Mucosa of rectum (tissue), 2 donors: ENCODE data around the gene GABRP.

Source experiments
- H3K27ac ChIP-seq, 2 donors: one replicate each; pipeline ENCODE4 v1.7.0; 2013; ENCODE audit warnings: inconsistent platforms in 2 of 2, low read depth in 2 of 2, low read length in 2 of 2
- H3K27me3 ChIP-seq, 2 donors: one replicate each; pipeline ENCODE4 v1.7.0; 2013; ENCODE audit warnings: low read length in 2 of 2; ENCODE audit not compliant: control insufficient read depth in 2 of 2, insufficient read depth in 2 of 2
- H3K36me3 ChIP-seq, 2 donors: one replicate each; pipeline ENCODE4 v1.7.0; 2013; ENCODE audit warnings: low read length in 2 of 2; ENCODE audit not compliant: control insufficient read depth in 2 of 2, insufficient read depth in 2 of 2
- H3K4me1 ChIP-seq, 2 donors: one replicate each; pipeline ENCODE4 v1.7.0; 2013; ENCODE audit warnings: low read length in 2 of 2, mild to moderate bottlenecking in 1 of 2; ENCODE audit not compliant: control insufficient read depth in 2 of 2, insufficient read depth in 2 of 2
- H3K4me3 ChIP-seq, 2 donors: one replicate each; pipeline ENCODE4 v1.7.0; 2013; ENCODE audit warnings: low read length in 2 of 2
- H3K9ac ChIP-seq, 2 donors: one replicate each; pipeline ENCODE4 v1.7.0; 2013; ENCODE audit warnings: low read length in 2 of 2, low read depth in 1 of 2, mild to moderate bottlenecking in 1 of 2
- H3K9me3 ChIP-seq, 2 donors: one replicate each; pipeline ENCODE4 v1.7.0; 2013; ENCODE audit warnings: low read length in 2 of 2; ENCODE audit not compliant: control insufficient read depth in 2 of 2
- donor health status: healthy.
- donor health status: Normal muscosa, but diverticular disease.

The GABRP gene

DNA sequence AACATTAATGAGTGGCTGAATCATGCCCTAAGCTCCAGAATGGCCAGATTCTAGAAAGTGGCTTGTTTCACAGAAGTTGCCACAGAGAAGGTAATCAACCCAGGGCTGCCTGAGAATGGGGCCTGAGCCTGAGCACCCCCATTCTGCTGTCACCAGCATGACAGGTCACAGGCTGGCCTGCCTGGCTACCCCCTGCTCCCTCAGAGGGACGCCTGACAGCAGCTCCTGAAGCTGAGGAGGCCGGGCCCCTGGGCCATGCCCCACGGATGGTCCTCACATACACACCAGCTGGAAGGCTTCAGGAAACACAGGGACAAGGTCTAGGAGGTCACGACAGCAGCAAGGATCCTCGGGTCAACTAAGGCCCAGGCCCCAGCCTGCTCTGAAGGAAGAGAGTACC is 3.7 kb downstream of the GABRP start:
- no peak overlapping the region for H3K27ac ChIP-seq
- H3K4me1 ChIP-seq: no peaks in the 10 kb centered on the region
- H3K36me3 ChIP-seq: no peaks in the 10 kb centered on the region
- no peaks in the 10 kb centered on the region for H3K27me3 ChIP-seq
- no peak overlapping the region for H3K9ac ChIP-seq
- no peak overlapping the region for H3K4me3 ChIP-seq
- H3K9me3 ChIP-seq: no peaks in the 10 kb centered on the region

DNA sequence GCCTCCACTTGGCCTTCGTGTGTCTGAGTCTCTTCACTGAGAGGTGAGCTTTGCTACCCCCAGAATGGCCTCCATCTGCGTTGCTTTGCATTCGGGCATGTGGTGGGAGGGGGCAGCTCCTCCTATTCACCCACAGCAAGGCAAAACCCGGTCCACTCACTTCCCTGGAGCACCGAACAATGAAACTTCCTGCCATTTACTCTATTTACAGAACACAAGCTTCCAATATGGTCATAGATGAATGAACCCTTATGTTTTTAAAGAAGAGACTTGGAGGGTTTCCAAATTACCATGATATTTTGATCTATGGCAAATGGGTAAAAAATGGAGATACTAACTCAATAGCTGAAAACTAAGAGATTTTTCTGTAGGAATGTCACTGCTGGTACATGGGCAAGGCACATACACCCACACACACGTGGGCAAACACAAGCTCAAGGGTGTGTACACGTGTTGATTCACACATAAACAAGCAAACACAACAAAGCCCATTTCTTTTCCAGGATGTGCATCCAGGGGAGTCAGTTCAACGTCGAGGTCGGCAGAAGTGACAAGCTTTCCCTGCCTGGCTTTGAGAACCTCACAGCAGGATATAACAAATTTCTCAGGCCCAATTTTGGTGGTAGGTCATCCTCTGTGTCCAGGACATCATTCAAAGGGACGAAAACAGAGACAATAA is 5.2 kb downstream of the GABRP start:
- Histone ChIP-seq H3K4me1 (no peaks in the 10 kb centered on the region), H3K36me3 (no peaks in the 10 kb centered on the region), H3K9ac (no peak overlapping the region), H3K27me3 (no peaks in the 10 kb centered on the region), H3K9me3 (no peaks in the 10 kb centered on the region), H3K27ac (no peak overlapping the region), H3K4me3 (no peak overlapping the region)

GRCh38 chr5:170791325-170791954 is 7.9 kb downstream of the GABRP start:
- Histone ChIP-seq H3K9ac (no peak overlapping the region), H3K27me3 (no peaks in the 10 kb centered on the region), H3K9me3 (no peaks in the 10 kb centered on the region), H3K36me3 (no peaks in the 10 kb centered on the region), H3K27ac (no peak overlapping the region), H3K4me3 (no peak overlapping the region), H3K4me1 (no peaks in the 10 kb centered on the region)

GRCh38 chr5:170792878-170793277 is 9.4 kb downstream of the GABRP start:
- H3K27me3 ChIP-seq: no peaks in the 10 kb centered on the region
- no peaks in the 10 kb centered on the region for H3K36me3 ChIP-seq
- H3K4me1 ChIP-seq: no peaks in the 10 kb centered on the region
- H3K27ac ChIP-seq: no peak overlapping the region
- no peaks in the 10 kb centered on the region for H3K9me3 ChIP-seq
- no peak overlapping the region for H3K4me3 ChIP-seq
- no peak overlapping the region for H3K9ac ChIP-seq

DNA sequence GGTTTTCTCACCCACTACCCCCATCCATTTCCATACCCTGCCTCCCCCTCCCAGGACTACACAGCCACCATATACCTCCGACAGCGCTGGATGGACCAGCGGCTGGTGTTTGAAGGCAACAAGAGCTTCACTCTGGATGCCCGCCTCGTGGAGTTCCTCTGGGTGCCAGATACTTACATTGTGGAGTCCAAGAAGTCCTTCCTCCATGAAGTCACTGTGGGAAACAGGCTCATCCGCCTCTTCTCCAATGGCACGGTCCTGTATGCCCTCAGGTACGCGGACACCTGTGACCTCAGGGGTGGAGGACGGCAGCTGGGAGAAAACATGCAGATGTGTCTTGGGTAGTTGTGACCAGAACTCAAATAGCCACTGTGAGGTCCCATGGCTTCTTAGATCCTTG is 11.6 kb downstream of the GABRP start:
- Histone ChIP-seq H3K4me3 (no peak overlapping the region), H3K9ac (no peak overlapping the region), H3K36me3 (no peaks in the 10 kb centered on the region), H3K27me3 (no peaks in the 10 kb centered on the region), H3K4me1 (no peaks in the 10 kb centered on the region), H3K27ac (no peak overlapping the region), H3K9me3 (no peaks in the 10 kb centered on the region)

GRCh38 chr5:170805666-170806065 is 22.1 kb downstream of the GABRP start:
- H3K9me3 ChIP-seq: no peaks in the 10 kb centered on the region
- H3K27ac ChIP-seq: no peak overlapping the region
- H3K9ac ChIP-seq: no peak overlapping the region
- no peaks in the 10 kb centered on the region for H3K4me1 ChIP-seq
- H3K27me3 ChIP-seq: no peaks in the 10 kb centered on the region
- H3K36me3 ChIP-seq: no peaks in the 10 kb centered on the region
- H3K4me3 ChIP-seq: no peak overlapping the region

DNA sequence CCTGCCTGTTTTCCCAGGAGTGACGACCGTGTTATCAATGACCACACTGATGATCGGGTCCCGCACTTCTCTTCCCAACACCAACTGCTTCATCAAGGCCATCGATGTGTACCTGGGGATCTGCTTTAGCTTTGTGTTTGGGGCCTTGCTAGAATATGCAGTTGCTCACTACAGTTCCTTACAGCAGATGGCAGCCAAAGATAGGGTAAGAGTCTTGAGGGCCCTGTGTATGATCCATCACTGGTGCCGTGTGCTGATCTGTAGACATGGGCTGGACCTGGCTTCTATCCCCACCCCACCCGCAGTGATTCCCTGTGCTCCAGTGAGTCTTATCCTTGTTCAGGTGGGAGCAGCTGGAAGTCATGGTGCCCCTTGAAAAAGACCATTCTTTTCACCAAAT is 26.0 kb downstream of the GABRP start:
- no peak overlapping the region for H3K9ac ChIP-seq
- no peak overlapping the region for H3K27ac ChIP-seq
- no peaks in the 10 kb centered on the region for H3K4me1 ChIP-seq
- H3K36me3 ChIP-seq: no peaks in the 10 kb centered on the region
- peaks cover 0 to 2% of the 10 kb centered on the region in 2 donors for H3K27me3 ChIP-seq
- no peaks in the 10 kb centered on the region for H3K9me3 ChIP-seq
- H3K4me3 ChIP-seq: no peak overlapping the region

DNA sequence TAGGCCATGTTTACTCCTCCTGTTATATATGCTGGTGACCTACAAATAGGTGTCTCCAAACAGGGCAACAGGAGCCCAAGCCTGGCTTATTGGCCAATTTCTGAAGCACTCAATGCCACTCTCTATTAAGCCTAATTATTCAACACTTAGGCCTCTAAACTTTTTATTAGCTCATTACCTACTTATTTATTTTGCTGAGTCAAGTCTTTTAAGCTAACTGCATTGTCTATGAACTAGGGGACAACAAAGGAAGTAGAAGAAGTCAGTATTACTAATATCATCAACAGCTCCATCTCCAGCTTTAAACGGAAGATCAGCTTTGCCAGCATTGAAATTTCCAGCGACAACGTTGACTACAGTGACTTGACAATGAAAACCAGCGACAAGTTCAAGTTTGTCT is 28.2 kb downstream of the GABRP start:
- peaks cover 0 to 2% of the 10 kb centered on the region in 2 donors for H3K27me3 ChIP-seq

DNA sequence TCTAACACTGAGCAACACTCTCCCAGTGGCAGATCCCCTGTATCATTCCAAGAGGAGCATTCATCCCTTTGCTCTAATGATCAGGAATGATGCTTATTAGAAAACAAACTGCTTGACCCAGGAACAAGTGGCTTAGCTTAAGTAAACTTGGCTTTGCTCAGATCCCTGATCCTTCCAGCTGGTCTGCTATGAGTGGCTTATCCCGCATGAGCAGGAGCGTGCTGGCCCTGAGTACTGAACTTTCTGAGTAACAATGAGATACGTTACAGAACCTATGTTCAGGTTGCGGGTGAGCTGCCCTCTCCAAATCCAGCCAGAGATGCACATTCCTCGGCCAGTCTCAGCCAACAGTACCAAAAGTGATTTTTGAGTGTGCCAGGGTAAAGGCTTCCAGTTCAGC is 29.7 kb downstream of the GABRP start:
- Histone ChIP-seq H3K4me1 (no peaks in the 10 kb centered on the region), H3K27me3 (peaks cover 0 to 2% of the 10 kb centered on the region in 2 donors), H3K27ac (no peak overlapping the region), H3K36me3 (no peaks in the 10 kb centered on the region), H3K9ac (no peak overlapping the region), H3K9me3 (no peaks in the 10 kb centered on the region), H3K4me3 (no peak overlapping the region)

More for the DNA sequence above, 28.2 kb downstream of the GABRP start:
- Histone ChIP-seq H3K4me1 (no peaks in the 10 kb centered on the region), H3K27ac (no peak overlapping the region), H3K36me3 (no peaks in the 10 kb centered on the region), H3K4me3 (no peak overlapping the region), H3K9me3 (no peaks in the 10 kb centered on the region), H3K9ac (no peak overlapping the region)

GRCh38 chr5:170817195-170817594 is 33.7 kb downstream of the GABRP start:
- Histone ChIP-seq H3K4me3 (no peak overlapping the region), H3K27me3 (peaks cover 0 to 2% of the 10 kb centered on the region in 2 donors), H3K36me3 (no peaks in the 10 kb centered on the region), H3K9ac (no peak overlapping the region), H3K27ac (no peak overlapping the region), H3K4me1 (no peaks in the 10 kb centered on the region), H3K9me3 (no peaks in the 10 kb centered on the region)
